Endothelial cell (in vitro differentiated cells): ENCODE results near the gene ZNF2. TPM values are rescaled to one million over a fixed set of nuclear protein-coding genes. Genes with fewer than 3 reads are reported as not detected.

Experiments used
- DNase-seq: peaks from one replicate; pipeline ENCODE4 v3.0.0; 2021; ENCODE audit warnings: low spot score
- H3K27ac Mint-ChIP-seq: one replicate; pipeline ENCODE4 v1.8.0; 2021; ENCODE audit warnings: mixed read lengths, inconsistent platforms; ENCODE audit not compliant: unreplicated experiment
- H3K27me3 Mint-ChIP-seq: one replicate; pipeline ENCODE4 v1.8.0; 2021; ENCODE audit warnings: mild to moderate bottlenecking, moderate library complexity, mixed read lengths, inconsistent platforms; ENCODE audit not compliant: unreplicated experiment
- H3K36me3 Mint-ChIP-seq: one replicate; pipeline ENCODE4 v1.8.0; 2021; ENCODE audit warnings: mild to moderate bottlenecking, low read depth, mixed read lengths, inconsistent platforms; ENCODE audit not compliant: unreplicated experiment
- H3K4me1 Mint-ChIP-seq: one replicate; pipeline ENCODE4 v1.8.0; 2021; ENCODE audit warnings: mild to moderate bottlenecking, mixed read lengths, inconsistent platforms; ENCODE audit not compliant: unreplicated experiment
- H3K4me3 Mint-ChIP-seq: one replicate; pipeline ENCODE4 v1.8.0; 2021; ENCODE audit warnings: mild to moderate bottlenecking, mixed read lengths, inconsistent platforms; ENCODE audit not compliant: unreplicated experiment
- H3K9me3 Mint-ChIP-seq: one replicate; pipeline ENCODE4 v1.8.0; 2021; ENCODE audit warnings: mixed read lengths, inconsistent platforms; ENCODE audit not compliant: unreplicated experiment
- total RNA-seq: library from RNA; stranded (reverse); fragmentation: NEBNext Ultra II Directional; extraction: Animal tissue kit (Norgen Biotek cat#: 25700); gene quantifications from one replicate; pipeline ENCODE4 v1.2.1, GENCODE V29; 2021; ENCODE audit not compliant: unreplicated experiment
- TF ChIP-seq, protein P1 (sequence below): fragments of 200-600 bp; sonication (generic); IDR thresholded peaks from one replicate; pipeline ENCODE4 v1.5.0; 2021; ENCODE audit warnings: antibody characterized with exemption; ENCODE audit not compliant: unreplicated experiment

Gene ZNF2
- total RNA-seq, 1 donor from 2014 or later, result 5.3 TPM

DNA sequence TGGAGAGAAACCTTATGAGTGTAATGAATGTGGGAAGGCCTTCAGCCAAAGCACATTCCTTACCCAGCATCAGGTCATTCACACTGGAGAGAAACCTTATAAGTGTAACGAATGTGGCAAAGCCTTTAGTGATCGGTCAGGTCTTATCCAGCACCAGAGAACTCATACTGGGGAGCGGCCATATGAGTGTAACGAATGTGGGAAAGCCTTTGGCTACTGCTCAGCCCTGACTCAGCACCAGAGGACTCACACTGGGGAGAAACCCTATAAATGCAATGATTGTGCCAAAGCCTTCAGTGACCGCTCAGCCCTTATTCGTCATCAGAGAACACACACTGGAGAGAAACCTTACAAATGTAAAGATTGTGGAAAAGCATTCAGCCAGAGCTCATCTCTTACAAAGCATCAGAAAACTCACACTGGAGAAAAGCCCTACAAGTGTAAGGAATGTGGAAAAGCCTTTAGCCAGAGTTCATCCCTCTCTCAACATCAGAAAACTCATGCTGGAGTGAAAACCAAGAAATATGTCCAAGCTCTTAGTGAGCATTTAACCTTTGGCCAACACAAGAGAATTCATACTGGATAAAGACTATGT is 49.5 kb downstream of the ZNF2 start:
- peaks cover 72% of the 10 kb centered on the region for H3K9me3 Mint-ChIP-seq
- TF ChIP-seq, protein P1, sequence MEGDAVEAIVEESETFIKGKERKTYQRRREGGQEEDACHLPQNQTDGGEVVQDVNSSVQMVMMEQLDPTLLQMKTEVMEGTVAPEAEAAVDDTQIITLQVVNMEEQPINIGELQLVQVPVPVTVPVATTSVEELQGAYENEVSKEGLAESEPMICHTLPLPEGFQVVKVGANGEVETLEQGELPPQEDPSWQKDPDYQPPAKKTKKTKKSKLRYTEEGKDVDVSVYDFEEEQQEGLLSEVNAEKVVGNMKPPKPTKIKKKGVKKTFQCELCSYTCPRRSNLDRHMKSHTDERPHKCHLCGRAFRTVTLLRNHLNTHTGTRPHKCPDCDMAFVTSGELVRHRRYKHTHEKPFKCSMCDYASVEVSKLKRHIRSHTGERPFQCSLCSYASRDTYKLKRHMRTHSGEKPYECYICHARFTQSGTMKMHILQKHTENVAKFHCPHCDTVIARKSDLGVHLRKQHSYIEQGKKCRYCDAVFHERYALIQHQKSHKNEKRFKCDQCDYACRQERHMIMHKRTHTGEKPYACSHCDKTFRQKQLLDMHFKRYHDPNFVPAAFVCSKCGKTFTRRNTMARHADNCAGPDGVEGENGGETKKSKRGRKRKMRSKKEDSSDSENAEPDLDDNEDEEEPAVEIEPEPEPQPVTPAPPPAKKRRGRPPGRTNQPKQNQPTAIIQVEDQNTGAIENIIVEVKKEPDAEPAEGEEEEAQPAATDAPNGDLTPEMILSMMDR, result no peak
- H3K4me1 Mint-ChIP-seq, result no peaks in the 10 kb centered on the region
- peaks cover 95% of the 10 kb centered on the region for H3K36me3 Mint-ChIP-seq
- no peak overlapping the region for H3K27ac Mint-ChIP-seq
- peaks cover 4% of the 10 kb centered on the region for H3K27me3 Mint-ChIP-seq
- DNase-seq, result no peak
- H3K4me3 Mint-ChIP-seq, result peak overlapping the region; percentile 81

DNA sequence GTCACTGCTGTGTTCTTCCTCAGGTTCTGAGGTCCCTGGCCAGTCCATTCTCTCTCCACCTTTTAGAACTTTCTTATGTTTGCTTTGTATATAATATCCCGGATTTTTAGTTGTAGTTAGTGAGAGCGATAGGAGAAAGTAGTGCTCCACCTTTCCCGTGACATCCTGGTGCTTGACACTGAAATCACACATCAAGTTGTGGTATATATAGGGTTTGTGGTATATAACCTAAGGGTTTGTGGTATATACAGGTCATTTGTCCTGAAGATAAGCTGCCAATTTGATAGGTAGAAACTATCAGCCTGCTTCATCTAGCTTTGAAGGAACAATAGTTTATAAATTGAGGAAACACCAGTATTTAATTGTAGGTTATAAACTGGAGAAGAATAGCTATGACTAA is 54.8 kb downstream of the ZNF2 start:
- H3K4me3 Mint-ChIP-seq, result no peak overlapping the region
- H3K27me3 Mint-ChIP-seq, result no peaks in the 10 kb centered on the region
- no peak overlapping the region for H3K27ac Mint-ChIP-seq
- H3K9me3 Mint-ChIP-seq, result peaks cover 50% of the 10 kb centered on the region
- TF ChIP-seq, protein P1, result no peak
- no peaks in the 10 kb centered on the region for H3K4me1 Mint-ChIP-seq
- H3K36me3 Mint-ChIP-seq, result peaks cover 69% of the 10 kb centered on the region
- no peak for DNase-seq

DNA sequence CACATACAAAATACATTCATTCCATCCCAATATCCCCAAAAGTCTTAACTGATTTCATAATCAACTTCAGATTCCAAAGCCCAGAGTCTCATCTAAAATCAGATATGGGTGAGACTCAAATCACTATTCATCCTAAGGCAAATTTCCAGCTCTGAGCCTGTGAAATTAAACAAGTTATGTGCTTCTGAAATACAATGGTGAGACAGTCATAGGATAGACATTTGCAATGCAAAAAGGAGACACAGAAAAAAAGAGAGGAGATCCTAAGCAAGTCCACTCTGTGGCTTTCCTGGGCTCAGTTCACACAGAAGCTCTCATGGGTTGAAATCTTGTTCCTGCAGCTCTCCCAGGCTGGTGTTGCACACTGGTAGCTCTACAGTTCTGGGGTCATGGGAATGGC is 60.0 kb downstream of the ZNF2 start:
- TF ChIP-seq, protein P1, result no peak
- Mint-ChIP-seq H3K27ac (no peak overlapping the region), H3K9me3 (peaks cover 11% of the 10 kb centered on the region), H3K27me3 (no peaks in the 10 kb centered on the region), H3K4me3 (no peak overlapping the region), H3K36me3 (peaks cover 27% of the 10 kb centered on the region), H3K4me1 (no peaks in the 10 kb centered on the region)
- no peak for DNase-seq

DNA sequence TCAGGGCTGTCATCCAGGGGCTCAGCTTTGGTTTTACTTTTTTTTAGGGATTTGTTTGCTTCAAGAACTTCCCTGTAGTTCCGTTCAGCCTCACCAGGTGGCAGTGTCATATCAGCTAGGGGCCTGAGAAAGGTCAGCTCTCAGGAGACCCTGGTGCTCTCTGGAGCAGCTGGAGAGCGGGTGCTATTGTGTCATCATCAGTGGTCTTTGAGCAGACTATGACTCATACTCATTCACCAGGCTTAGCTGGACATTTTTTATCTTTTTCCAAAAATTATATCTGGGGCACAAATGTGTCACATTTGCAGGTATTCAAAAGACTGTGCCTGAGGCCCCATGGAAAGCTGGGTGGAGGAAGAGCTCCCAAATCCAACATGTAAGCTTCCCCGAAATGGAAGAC is 66.1 kb downstream of the ZNF2 start:
- TF ChIP-seq, protein P1, result peak; percentile 80
- no peak overlapping the region for H3K4me3 Mint-ChIP-seq
- DNase-seq, result peak; percentile 89

DNA sequence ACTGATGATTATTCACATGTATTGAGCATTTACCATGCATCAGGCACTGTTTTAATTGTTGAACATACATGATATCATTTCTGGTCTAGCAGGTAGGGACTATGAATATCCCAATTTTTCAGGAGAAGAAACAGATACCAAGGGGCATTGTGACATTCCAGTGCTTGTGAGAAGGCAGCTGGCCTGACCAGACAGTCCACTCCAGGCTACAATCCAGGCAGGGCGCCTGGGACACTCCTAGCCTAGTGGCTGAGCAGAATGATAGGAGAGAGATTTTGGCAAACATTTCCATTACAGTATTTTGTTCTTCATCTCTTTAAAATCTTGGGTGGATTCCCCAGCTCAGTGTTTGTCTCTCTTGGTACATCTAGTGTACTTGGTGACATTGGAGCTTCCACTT is 66.6 kb downstream of the ZNF2 start:
- Mint-ChIP-seq H3K36me3 (no peaks in the 10 kb centered on the region), H3K27me3 (no peaks in the 10 kb centered on the region), H3K4me3 (no peak overlapping the region), H3K9me3 (no peaks in the 10 kb centered on the region), H3K4me1 (peaks cover 3% of the 10 kb centered on the region), H3K27ac (no peak overlapping the region)
- DNase-seq, result no peak
- TF ChIP-seq, protein P1, result no peak

More for the DNA sequence above, 66.1 kb downstream of the ZNF2 start:
- Mint-ChIP-seq H3K4me1 (peaks cover 3% of the 10 kb centered on the region), H3K9me3 (no peaks in the 10 kb centered on the region), H3K27ac (no peak overlapping the region), H3K36me3 (no peaks in the 10 kb centered on the region), H3K27me3 (no peaks in the 10 kb centered on the region)

Other genes starting within 250 kb of the ZNF2 start
- not detected for gene MAL, start 140.1 kb upstream of the ZNF2 start, total RNA-seq
- gene MRPS5, start 44.0 kb upstream of the ZNF2 start, total RNA-seq, result 47.5 TPM
- 16.2 TPM for gene ZNF514, start 6.0 kb upstream of the ZNF2 start, total RNA-seq
- 11.2 TPM for gene ZNF892, start 41.7 kb downstream of the ZNF2 start, total RNA-seq
- gene PROM2, start 108.6 kb downstream of the ZNF2 start, total RNA-seq, result 0.62 TPM
- 0.26 TPM for gene KCNIP3, start 131.5 kb downstream of the ZNF2 start, total RNA-seq
- gene FAHD2A, start 236.9 kb downstream of the ZNF2 start, total RNA-seq, result 34.0 TPM